H1 (cell line): ENCODE measurements around the gene CST6. TPM values are rescaled to one million over a fixed set of nuclear protein-coding genes. Genes with fewer than 3 reads are reported as not detected.

Experiments
- CTCF ChIA-PET: fragments of 300-600 bp; sonication (Branson Sonifier 250); formaldehyde crosslinking; loops from one replicate; lab custom pipeline; 2021; ENCODE audit not compliant: partially characterized antibody; lab: Charles Lee
- POLR2A ChIA-PET: fragments of 300-600 bp; sonication (Branson Sonifier 250); formaldehyde crosslinking; loops from one replicate; lab custom pipeline; 2021; ENCODE audit warnings: inconsistent platforms; ENCODE audit not compliant: partially characterized antibody; lab: Charles Lee
- DNase-seq, 2 experiments: peaks; one replicate each; pipeline versions ENCODE4 v3.0.0 to v3.0.0-alpha.2; 2010 to 2022; ENCODE audit warnings: low spot score in 2 of 2, low read depth in 1 of 2, mixed read lengths in 1 of 2
- FAIRE-seq: peaks from 2 replicates; lab custom pipeline; 2011; peaks lifted over from hg19 to GRCh38; lab: Jason Lieb, UNC
- H2AFZ ChIP-seq: 2 replicates; pipeline ENCODE4 v1.8.1; 2012; ENCODE audit warnings: low read length, inconsistent platforms
- H2AK5ac ChIP-seq: 2 replicates; pipeline ENCODE4 v1.6.1; 2013; ENCODE audit warnings: low read depth, low read length
- H2BK120ac ChIP-seq: replicated peaks from 2 replicates; pipeline ENCODE3; 2013; ENCODE audit warnings: low read depth, low read length, inconsistent platforms
- H2BK12ac ChIP-seq: 2 replicates; pipeline ENCODE4 v1.6.1; 2013; ENCODE audit warnings: low read depth, low read length
- H2BK15ac ChIP-seq: 2 replicates; pipeline ENCODE4 v1.6.1; 2013; ENCODE audit warnings: low read length
- H2BK20ac ChIP-seq: 2 replicates; pipeline ENCODE4 v1.6.1; 2013; ENCODE audit warnings: low read length
- H2BK5ac ChIP-seq: 2 replicates; pipeline ENCODE4 v1.6.1; 2013; ENCODE audit warnings: low read depth, low read length
- H3K14ac ChIP-seq: 2 replicates; pipeline ENCODE4 v1.6.1; 2013; ENCODE audit warnings: inconsistent platforms; ENCODE audit not compliant: insufficient read length
- H3K18ac ChIP-seq: 2 replicates; pipeline ENCODE4 v1.6.1; 2013; ENCODE audit warnings: low read length; ENCODE audit errors: extremely low read depth
- H3K23ac ChIP-seq: 2 replicates; pipeline ENCODE4 v1.6.1; 2013; ENCODE audit warnings: inconsistent platforms; ENCODE audit not compliant: insufficient read length
- H3K23me2 ChIP-seq: 2 replicates; pipeline ENCODE4 v1.6.1; 2013; ENCODE audit warnings: low read depth, low read length
- H3K27ac ChIP-seq: 2 replicates; pipeline ENCODE4 v1.6.1; 2011; ENCODE audit warnings: low read depth, low read length, inconsistent platforms
- H3K27me3 ChIP-seq, 4 experiments: replicated peaks in 1 of 4; 1 replicate in 1 of 4; 2 replicates in 3 of 4; pipeline versions ENCODE4 v1.6.1 to v1.8.1; 2011 to 2013; ENCODE audit warnings: low read length in 3 of 4, mild to moderate bottlenecking in 3 of 4, inconsistent platforms in 2 of 4, mixed read lengths in 2 of 4, moderate library complexity in 1 of 4; ENCODE audit not compliant: control insufficient read depth in 3 of 4, insufficient read depth in 3 of 4; ENCODE audit errors: extremely low read depth in 1 of 4
- H3K36me3 ChIP-seq, 4 experiments: 2 replicates each; pipeline versions ENCODE4 v1.6.1 to v1.8.1; 2011 to 2013; ENCODE audit warnings: mild to moderate bottlenecking in 4 of 4, low read length in 3 of 4, moderate library complexity in 2 of 4, control low read depth in 1 of 4, inconsistent platforms in 1 of 4; ENCODE audit not compliant: insufficient read depth in 4 of 4, control insufficient read depth in 2 of 4
- H3K4ac ChIP-seq: replicated peaks from 2 replicates; pipeline ENCODE3; 2013; ENCODE audit warnings: low read length, low read depth, mixed read lengths, inconsistent platforms; ENCODE audit not compliant: insufficient read length
- H3K4me1 ChIP-seq, 4 experiments: replicated peaks in 1 of 4; 1 replicate in 1 of 4; 2 replicates in 3 of 4; pipeline versions ENCODE4 v1.6.1 to v1.8.1; 2011 to 2013; ENCODE audit warnings: low read length in 3 of 4, inconsistent platforms in 2 of 4, mixed read lengths in 1 of 4; ENCODE audit not compliant: insufficient read depth in 4 of 4, control insufficient read depth in 3 of 4
- H3K4me2 ChIP-seq, 2 experiments: 2 replicates each; pipeline versions ENCODE4 v1.6.1 to v1.8.1; 2011 to 2013; ENCODE audit warnings: low read depth in 2 of 2, low read length in 2 of 2, control low read depth in 1 of 2, inconsistent platforms in 1 of 2, mild to moderate bottlenecking in 1 of 2; ENCODE audit not compliant: insufficient read depth in 1 of 2
- H3K4me3 ChIP-seq, 4 experiments: fragments of 200-600, 300-600 bp in 1 of 4; sonication (generic), shearing (Covaris generic), sonication (Bioruptor Twin) in 1 of 4; 2 replicates each; pipeline versions ENCODE4 v1.5.1 to v1.8.1; 2011 to 2016; ENCODE audit warnings: low read length in 4 of 4, low read depth in 3 of 4, control low read depth in 2 of 4, inconsistent platforms in 2 of 4, mild to moderate bottlenecking in 2 of 4, mixed read lengths in 1 of 4, moderate library complexity in 1 of 4; ENCODE audit not compliant: insufficient read depth in 2 of 4; ENCODE audit errors: extremely low read depth in 1 of 4
- H3K56ac ChIP-seq: replicated peaks from 2 replicates; pipeline ENCODE3; 2013; ENCODE audit warnings: low read depth, mild to moderate bottlenecking, mixed read lengths, low read length, inconsistent platforms; ENCODE audit not compliant: insufficient read length
- H3K79me1 ChIP-seq: 2 replicates; pipeline ENCODE4 v1.6.1; 2013; ENCODE audit warnings: low read depth, low read length, control low read depth
- H3K79me2 ChIP-seq, 2 experiments: 2 replicates each; pipeline versions ENCODE4 v1.6.1 to v1.8.1; 2012 to 2013; ENCODE audit warnings: low read length in 2 of 2, mild to moderate bottlenecking in 2 of 2, inconsistent platforms in 1 of 2; ENCODE audit not compliant: insufficient read depth in 2 of 2, control insufficient read depth in 1 of 2
- H3K9ac ChIP-seq, 4 experiments: replicated peaks in 1 of 4; 1 replicate in 1 of 4; 2 replicates in 3 of 4; pipeline versions ENCODE4 v1.6.1 to v1.8.1; 2011 to 2013; ENCODE audit warnings: low read depth in 3 of 4, low read length in 3 of 4, control low read depth in 2 of 4, mild to moderate bottlenecking in 2 of 4, moderate library complexity in 2 of 4, inconsistent platforms in 1 of 4; ENCODE audit errors: extremely low read depth in 1 of 4
- H3K9me3 ChIP-seq, 2 experiments: 2 replicates each; pipeline versions ENCODE4 v1.6.1 to v1.8.1; 2012 to 2013; ENCODE audit warnings: mild to moderate bottlenecking in 2 of 2, moderate library complexity in 2 of 2, control low read depth in 1 of 2, inconsistent platforms in 1 of 2, low read depth in 1 of 2, low read length in 1 of 2, mixed read lengths in 1 of 2; ENCODE audit not compliant: insufficient read depth in 2 of 2
- H4K20me1 ChIP-seq, 2 experiments: replicated peaks in 1 of 2; 2 replicates each; pipeline versions ENCODE3 to v1.8.1; 2011 to 2013; ENCODE audit warnings: inconsistent platforms in 2 of 2, low read length in 2 of 2, mild to moderate bottlenecking in 1 of 2; ENCODE audit not compliant: insufficient read depth in 2 of 2, control insufficient read depth in 1 of 2
- H4K5ac ChIP-seq: 2 replicates; pipeline ENCODE4 v1.6.1; 2013; ENCODE audit warnings: low read length, low read depth, mixed read lengths, inconsistent platforms; ENCODE audit not compliant: insufficient read length
- H4K8ac ChIP-seq: 2 replicates; pipeline ENCODE4 v1.8.0; 2013; ENCODE audit warnings: mild to moderate bottlenecking, moderate library complexity, low read length, inconsistent platforms; ENCODE audit not compliant: insufficient read depth; ENCODE audit errors: extremely low read depth
- H4K91ac ChIP-seq: replicated peaks from 2 replicates; pipeline ENCODE3; 2013; ENCODE audit warnings: low read length, mixed read lengths, inconsistent platforms; ENCODE audit not compliant: insufficient read length
- CHD1 ChIP-seq: IDR thresholded peaks from 2 replicates; pipeline ENCODE4 v1.6.1; 2012; ENCODE audit warnings: low read depth, low read length, improper control_type of control experiment
- WGBS, 2 experiments: shearing (Covaris generic) in 1 of 2; methylation state at CpG; one replicate each; pipeline versions ENCODE4 v1.1.6 to v1.1.7; 2013 to 2015; ENCODE audit warnings: low lambda C conversion rate in 2 of 2, mixed read lengths in 2 of 2, inconsistent platforms in 1 of 2, low coverage in 1 of 2, missing lambda C conversion rate in 1 of 2; ENCODE audit not compliant: insufficient replicate concordance in 2 of 2, insufficient coverage in 1 of 2, insufficient read length in 1 of 2; ENCODE audit errors: extremely low coverage in 1 of 2, missing lambda C conversion rate in 1 of 2; 5-methylcytosine and 5-hydroxymethylcytosine counted together
- polyA plus RNA-seq, 7 experiments: library from polyadenylated mRNA; depleted of rRNA in 3 of 7; stranded (reverse) in 5 of 7; unstranded in 2 of 7; fragments of >200 nt in 5 of 7; fragments of 200-250 nt in 2 of 7; gene quantifications; 1 replicate in 5 of 7; 2 replicates in 1 of 7; 4 replicates in 1 of 7; pipeline versions ENCODE4 v1.2.1 to v1.2.3, GENCODE V29; 2011 to 2013; ENCODE audit warnings: missing spikeins in 2 of 7, mixed read lengths in 2 of 7
- total RNA-seq: library from RNA; stranded (reverse); fragmentation: NEBNext Ultra II Directional; extraction: Animal tissue kit (Norgen Biotek cat#: 25700); gene quantifications from 2 replicates; pipeline ENCODE4 v1.2.1, GENCODE V29; 2021
- TF ChIP-seq, protein P1 (sequence below), 3 experiments: IDR thresholded peaks; 1 replicate in 2 of 3; 2 replicates in 1 of 3; pipeline versions ENCODE4 v1.5.1 to v1.6.1; 2011; ENCODE audit warnings: low read length in 3 of 3, mild to moderate bottlenecking in 3 of 3, inconsistent platforms in 2 of 3, low read depth in 1 of 3, moderate library complexity in 1 of 3; ENCODE audit not compliant: insufficient read depth in 1 of 3; ENCODE audit errors: control extremely low read depth in 1 of 3

CST6 gene
- total and polyA plus RNA-seq, 2 of the 8 experiments (the other 6 are each of a cell fraction or from before 2014, with no cell fraction given) = 1.6 to 7.6 TPM

DNA sequence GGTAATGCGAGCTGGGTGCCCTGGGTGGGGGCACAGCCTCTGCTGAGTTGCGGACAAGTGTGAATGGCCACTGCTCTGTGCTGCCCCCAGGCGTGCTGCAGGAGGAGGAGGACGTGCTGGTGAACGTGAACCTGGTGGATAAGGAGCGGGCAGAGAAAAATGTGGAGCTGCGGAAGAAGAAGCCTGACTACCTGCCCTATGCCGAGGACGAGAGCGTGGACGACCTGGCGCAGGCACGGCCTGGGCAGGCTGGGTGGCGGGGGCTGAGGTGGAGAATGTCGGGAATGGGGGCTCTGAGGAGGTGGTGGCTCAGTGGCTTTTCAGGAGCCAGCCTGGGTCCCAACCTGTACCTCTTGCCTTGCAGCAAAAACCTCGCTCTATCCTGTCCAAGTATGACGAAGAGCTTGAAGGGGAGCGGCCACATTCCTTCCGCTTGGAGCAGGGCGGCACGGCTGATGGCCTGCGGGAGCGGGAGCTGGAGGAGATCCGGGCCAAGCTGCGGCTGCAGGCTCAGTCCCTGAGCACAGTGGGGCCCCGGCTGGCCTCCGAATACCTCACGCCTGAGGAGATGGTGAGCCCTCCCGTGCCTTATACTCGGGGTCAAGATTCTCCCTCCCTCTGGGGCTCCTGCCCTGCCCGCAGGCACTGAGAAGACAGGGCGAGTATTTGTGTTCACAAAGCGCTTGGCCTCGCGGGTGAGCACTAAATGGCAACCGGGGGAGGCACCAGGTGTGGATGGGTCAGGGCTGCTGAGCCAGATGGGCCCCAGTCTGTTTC, 45.6 kb upstream of the CST6 start:
- Histone ChIP-seq H3K9me3 (no peaks in the 10 kb centered on the region), H2BK15ac (no peak overlapping the region), H4K91ac (no peak overlapping the region), H2BK120ac (no peak overlapping the region), H3K56ac (no peak overlapping the region), H3K9ac (no peak overlapping the region), H2BK5ac (no peak overlapping the region), H3K4me2 (no peak overlapping the region), H3K36me3 (peaks cover 12 to 47% (median 35%) of the 10 kb centered on the region in 4 experiments)
- CTCF ChIA-PET = interaction anchor here (0.6 to 1.6 kb wide), 8 partner anchors 20 to 189 kb away, joined by 3 to 4 read pairs (median 4); partner anchors contain the start of genes CCDC85B, FIBP and MUS81
- TF ChIP-seq, protein P1, sequence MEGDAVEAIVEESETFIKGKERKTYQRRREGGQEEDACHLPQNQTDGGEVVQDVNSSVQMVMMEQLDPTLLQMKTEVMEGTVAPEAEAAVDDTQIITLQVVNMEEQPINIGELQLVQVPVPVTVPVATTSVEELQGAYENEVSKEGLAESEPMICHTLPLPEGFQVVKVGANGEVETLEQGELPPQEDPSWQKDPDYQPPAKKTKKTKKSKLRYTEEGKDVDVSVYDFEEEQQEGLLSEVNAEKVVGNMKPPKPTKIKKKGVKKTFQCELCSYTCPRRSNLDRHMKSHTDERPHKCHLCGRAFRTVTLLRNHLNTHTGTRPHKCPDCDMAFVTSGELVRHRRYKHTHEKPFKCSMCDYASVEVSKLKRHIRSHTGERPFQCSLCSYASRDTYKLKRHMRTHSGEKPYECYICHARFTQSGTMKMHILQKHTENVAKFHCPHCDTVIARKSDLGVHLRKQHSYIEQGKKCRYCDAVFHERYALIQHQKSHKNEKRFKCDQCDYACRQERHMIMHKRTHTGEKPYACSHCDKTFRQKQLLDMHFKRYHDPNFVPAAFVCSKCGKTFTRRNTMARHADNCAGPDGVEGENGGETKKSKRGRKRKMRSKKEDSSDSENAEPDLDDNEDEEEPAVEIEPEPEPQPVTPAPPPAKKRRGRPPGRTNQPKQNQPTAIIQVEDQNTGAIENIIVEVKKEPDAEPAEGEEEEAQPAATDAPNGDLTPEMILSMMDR (IDR thresholded peaks at IDR 0.05; ENCODE audit: control extremely low read depth in 1 of 3, insufficient read depth in 1 of 3, low read depth in 1 of 3, low read length in 3 of 3) = peak in 1 of 3 experiments; percentile 27; a peak in 1 of 4 replicates
- no peak for TF ChIP-seq CHD1
- TF ChIP-seq, all 59 proteins: peak for 1
- no peak overlapping the region for H2BK20ac ChIP-seq
- peaks cover 1 to 11% of the 10 kb centered on the region in 2 experiments for H4K20me1 ChIP-seq
- H2AFZ ChIP-seq = no peak overlapping the region
- peak overlapping the region; percentile 35; the same call in 1 of the 2 replicates for H4K8ac ChIP-seq
- no peak overlapping the region for H3K23ac ChIP-seq
- no peak overlapping the region for H3K27ac ChIP-seq
- no peak for DNase-seq
- H3K79me1 ChIP-seq = peaks cover 9% of the 10 kb centered on the region
- no peak overlapping the region for H3K18ac ChIP-seq
- H3K23me2 ChIP-seq = peaks cover 10% of the 10 kb centered on the region; the same call in 1 of the 2 replicates
- WGBS, 2 experiments = 96% methylated on average over 35 of the region's 36 CpGs; no CpG with 5 or more reads in 1 of the 2 experiments
- POLR2A ChIA-PET = interaction anchor here (0.9 to 2.4 kb wide), 8 partner anchors 9 to 107 kb away, joined by 3 to 7 read pairs (median 3); no protein-coding TSS in a partner anchor
- H2BK12ac ChIP-seq = no peak overlapping the region
- H3K79me2 ChIP-seq = peaks cover 11 to 21% of the 10 kb centered on the region in 2 experiments
- H3K4ac ChIP-seq = no peak overlapping the region
- peaks cover 0 to 7% (median 2%) of the 10 kb centered on the region in 4 experiments; a peak in 2 of 7 replicates for H3K4me1 ChIP-seq
- H3K14ac ChIP-seq = no peak overlapping the region
- no peak overlapping the region for H4K5ac ChIP-seq
- no peak overlapping the region for H2AK5ac ChIP-seq
- no peak overlapping the region for H3K4me3 ChIP-seq
- no peak for FAIRE-seq
- no peaks in the 10 kb centered on the region for H3K27me3 ChIP-seq
